GM18505 (cell line): Measurements from ENCODE around the gene EGFR.

Experiments
- ATAC-seq: cut with Tn5 transposase; IDR thresholded peaks from one replicate; pipeline ENCODE4 v1.9.1; 2021; ENCODE audit not compliant: unreplicated experiment
- POLR2A ChIP-seq: IDR thresholded peaks from 4 replicates; pipeline ENCODE4 v1.6.1; 2011; ENCODE audit warnings: borderline replicate concordance; ENCODE audit not compliant: insufficient read depth, insufficient read length; ENCODE audit errors: extremely low read depth

Gene EGFR

GRCh38 chr7:55171157-55171556 is 152.3 kb downstream of the EGFR start:
- TF ChIP-seq POLR2A: no peak
- no peak for ATAC-seq

GRCh38 chr7:55172161-55172560 is 153.3 kb downstream of the EGFR start:
- ATAC-seq: no peak
- no peak for TF ChIP-seq POLR2A

GRCh38 chr7:55172881-55173609 is 154.2 kb downstream of the EGFR start:
- no peak for TF ChIP-seq POLR2A
- no peak for ATAC-seq

GRCh38 chr7:55173671-55174070 is 154.9 kb downstream of the EGFR start:
- no peak for TF ChIP-seq POLR2A
- ATAC-seq: no peak

- TF ChIP-seq POLR2A: no peak
- ATAC-seq: no peak
Observed at GRCh38 chr7:55174456-55174855, 155.6 kb downstream of the EGFR start.

- no peak for ATAC-seq
- no peak for TF ChIP-seq POLR2A
Observed at GRCh38 chr7:55174856-55175255, 156.0 kb downstream of the EGFR start.

- no peak for TF ChIP-seq POLR2A
- no peak for ATAC-seq
Observed at GRCh38 chr7:55177068-55177530, 158.3 kb downstream of the EGFR start.

- TF ChIP-seq POLR2A: no peak
- ATAC-seq: no peak
Observed at GRCh38 chr7:55177589-55178261, 158.9 kb downstream of the EGFR start.

- no peak for TF ChIP-seq POLR2A
- ATAC-seq: no peak
Observed at GRCh38 chr7:55178292-55178862, 159.6 kb downstream of the EGFR start.

- no peak for ATAC-seq
- TF ChIP-seq POLR2A: no peak
Observed at GRCh38 chr7:55178863-55179773, 160.3 kb downstream of the EGFR start.

- no peak for ATAC-seq
- no peak for TF ChIP-seq POLR2A
Observed at GRCh38 chr7:55179931-55180682, 161.3 kb downstream of the EGFR start.

GRCh38 chr7:55180963-55181542 is 162.2 kb downstream of the EGFR start:
- no peak for TF ChIP-seq POLR2A

More at GRCh38 chr7:55180963-55181542, 162.2 kb downstream of the EGFR start:
- ATAC-seq: no peak
